Measurements from ENCODE around the gene THAP4. TPM values are rescaled to one million over a fixed set of nuclear protein-coding genes. Genes with fewer than 3 reads are reported as not detected.
A peak's percentile ranks its signal among the peaks of the same experiment; 100 is the strongest.

The THAP4 gene
- total and polyA plus RNA-seq, 2 of the 13 experiments (the other 11 are each of a cell fraction or from before 2014, with no cell fraction given) = 59.7 to 75.7 TPM

DNA sequence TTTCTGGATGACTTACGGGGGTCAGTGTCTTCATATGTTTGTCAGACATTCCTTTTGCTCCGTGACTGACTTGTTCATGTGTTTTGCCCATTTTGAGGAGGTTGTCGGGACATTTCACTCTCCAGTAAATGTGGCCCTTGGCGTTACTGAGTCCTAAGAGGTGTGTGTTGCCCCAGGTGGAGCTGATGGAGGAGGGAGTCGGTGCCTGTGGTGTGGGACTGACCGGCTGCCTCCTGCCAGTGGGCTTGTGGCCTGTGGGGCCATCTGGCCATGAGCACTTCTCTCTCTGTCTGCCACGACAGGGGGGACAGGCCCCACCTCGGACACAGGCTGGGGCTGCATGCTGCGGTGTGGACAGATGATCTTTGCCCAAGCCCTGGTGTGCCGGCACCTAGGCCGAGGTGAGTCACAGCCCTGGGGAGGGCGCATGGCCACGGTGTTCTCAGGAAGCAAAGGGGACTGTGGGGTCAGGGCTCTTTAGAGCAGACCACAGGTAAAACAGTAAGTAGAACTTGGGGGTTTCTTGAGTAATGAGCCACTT lies 16.3 kb upstream of the THAP4 start (continued):
- TF ChIP-seq HDAC2 (CRISPR knock-in tag; IDR thresholded peaks at IDR 0.05) = peak; percentile 95
- TF ChIP-seq, protein P1, sequence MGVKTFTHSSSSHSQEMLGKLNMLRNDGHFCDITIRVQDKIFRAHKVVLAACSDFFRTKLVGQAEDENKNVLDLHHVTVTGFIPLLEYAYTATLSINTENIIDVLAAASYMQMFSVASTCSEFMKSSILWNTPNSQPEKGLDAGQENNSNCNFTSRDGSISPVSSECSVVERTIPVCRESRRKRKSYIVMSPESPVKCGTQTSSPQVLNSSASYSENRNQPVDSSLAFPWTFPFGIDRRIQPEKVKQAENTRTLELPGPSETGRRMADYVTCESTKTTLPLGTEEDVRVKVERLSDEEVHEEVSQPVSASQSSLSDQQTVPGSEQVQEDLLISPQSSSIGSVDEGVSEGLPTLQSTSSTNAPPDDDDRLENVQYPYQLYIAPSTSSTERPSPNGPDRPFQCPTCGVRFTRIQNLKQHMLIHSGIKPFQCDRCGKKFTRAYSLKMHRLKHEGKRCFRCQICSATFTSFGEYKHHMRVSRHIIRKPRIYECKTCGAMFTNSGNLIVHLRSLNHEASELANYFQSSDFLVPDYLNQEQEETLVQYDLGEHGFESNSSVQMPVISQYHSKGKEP (CRISPR knock-in tag; IDR thresholded peaks at IDR 0.05) = no peak
- no peak for TF ChIP-seq SRSF4 (IDR thresholded peaks at IDR 0.05; ENCODE audit: low read depth, low read length, poor library complexity, severe bottlenecking)
- peak; percentile 54; the same call in 1 of the 2 replicates for TF ChIP-seq ZZZ3 (CRISPR knock-in tag; IDR thresholded peaks at IDR 0.05; ENCODE audit: borderline replicate concordance)
- TF ChIP-seq YEATS2 (CRISPR knock-in tag; IDR thresholded peaks at IDR 0.05; ENCODE audit: borderline replicate concordance) = peak; percentile 66; the same call in 1 of the 2 replicates
- TF ChIP-seq HNRNPUL1 (IDR thresholded peaks at IDR 0.05; ENCODE audit: low read depth, low read length) = no peak
- TF ChIP-seq KDM5A (IDR thresholded peaks at IDR 0.05; ENCODE audit: borderline replicate concordance, low read length) = no peak
- no peak for TF ChIP-seq ATAD3A (CRISPR knock-in tag; IDR thresholded peaks at IDR 0.05)
- TF ChIP-seq, protein P2, sequence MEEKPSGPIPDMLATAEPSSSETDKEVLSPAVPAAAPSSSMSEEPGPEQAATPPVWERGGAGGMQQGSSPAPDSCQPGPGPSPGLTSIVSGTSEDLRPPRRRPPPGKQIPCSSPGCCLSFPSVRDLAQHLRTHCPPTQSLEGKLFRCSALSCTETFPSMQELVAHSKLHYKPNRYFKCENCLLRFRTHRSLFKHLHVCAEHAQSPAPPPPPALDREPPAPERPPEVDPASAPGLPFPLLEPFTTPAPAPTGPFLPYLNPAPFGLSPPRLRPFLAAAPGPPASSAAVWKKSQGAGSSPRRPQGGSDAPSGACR (CRISPR knock-in tag; IDR thresholded peaks at IDR 0.05) = peak; percentile 93
- TF ChIP-seq, protein P3, sequence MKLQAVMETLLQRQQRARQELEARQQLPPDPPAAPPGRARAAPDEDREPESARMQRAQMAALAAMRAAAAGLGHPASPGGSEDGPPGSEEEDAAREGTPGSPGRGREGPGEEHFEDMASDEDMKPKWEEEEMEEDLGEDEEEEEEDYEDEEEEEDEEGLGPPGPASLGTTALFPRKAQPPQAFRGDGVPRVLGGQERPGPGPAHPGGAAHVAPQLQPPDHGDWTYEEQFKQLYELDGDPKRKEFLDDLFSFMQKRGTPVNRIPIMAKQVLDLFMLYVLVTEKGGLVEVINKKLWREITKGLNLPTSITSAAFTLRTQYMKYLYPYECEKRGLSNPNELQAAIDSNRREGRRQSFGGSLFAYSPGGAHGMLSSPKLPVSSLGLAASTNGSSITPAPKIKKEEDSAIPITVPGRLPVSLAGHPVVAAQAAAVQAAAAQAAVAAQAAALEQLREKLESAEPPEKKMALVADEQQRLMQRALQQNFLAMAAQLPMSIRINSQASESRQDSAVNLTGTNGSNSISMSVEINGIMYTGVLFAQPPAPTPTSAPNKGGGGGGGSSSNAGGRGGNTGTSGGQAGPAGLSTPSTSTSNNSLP (IDR thresholded peaks at IDR 0.05; ENCODE audit: low read depth, low read length) = no peak
- TF ChIP-seq HHEX (CRISPR knock-in tag; IDR thresholded peaks at IDR 0.05) = no peak
- TF ChIP-seq KLF13 (CRISPR knock-in tag; IDR thresholded peaks at IDR 0.05) = no peak
- no peak for TF ChIP-seq CCDC6 (CRISPR knock-in tag; IDR thresholded peaks at IDR 0.05)
- peak; percentile 42; the same call in 1 of the 2 replicates for TF ChIP-seq ZNF616 (CRISPR knock-in tag; IDR thresholded peaks at IDR 0.05; ENCODE audit: low read depth)
- no peak for TF ChIP-seq KLF9 (CRISPR knock-in tag; IDR thresholded peaks at IDR 0.05; ENCODE audit: low read depth)
- TF ChIP-seq PRPF4 (IDR thresholded peaks at IDR 0.05; ENCODE audit: low read depth, low read length, poor library complexity, severe bottlenecking) = no peak
- TF ChIP-seq ZSCAN29 (CRISPR knock-in tag; conservative IDR thresholded peaks at IDR 0.05) = 0 out of 2 replicates have a peak, but pooled peaks have one; percentile 82
- TF ChIP-seq, protein P4, sequence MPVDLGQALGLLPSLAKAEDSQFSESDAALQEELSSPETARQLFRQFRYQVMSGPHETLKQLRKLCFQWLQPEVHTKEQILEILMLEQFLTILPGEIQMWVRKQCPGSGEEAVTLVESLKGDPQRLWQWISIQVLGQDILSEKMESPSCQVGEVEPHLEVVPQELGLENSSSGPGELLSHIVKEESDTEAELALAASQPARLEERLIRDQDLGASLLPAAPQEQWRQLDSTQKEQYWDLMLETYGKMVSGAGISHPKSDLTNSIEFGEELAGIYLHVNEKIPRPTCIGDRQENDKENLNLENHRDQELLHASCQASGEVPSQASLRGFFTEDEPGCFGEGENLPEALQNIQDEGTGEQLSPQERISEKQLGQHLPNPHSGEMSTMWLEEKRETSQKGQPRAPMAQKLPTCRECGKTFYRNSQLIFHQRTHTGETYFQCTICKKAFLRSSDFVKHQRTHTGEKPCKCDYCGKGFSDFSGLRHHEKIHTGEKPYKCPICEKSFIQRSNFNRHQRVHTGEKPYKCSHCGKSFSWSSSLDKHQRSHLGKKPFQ (CRISPR knock-in tag; IDR thresholded peaks at IDR 0.05; ENCODE audit: insufficient replicate concordance) = peak; percentile 40
- no peak for TF ChIP-seq SYNCRIP (IDR thresholded peaks at IDR 0.05; ENCODE audit: insufficient read depth, low read depth, low read length)
- TF ChIP-seq, protein P5, sequence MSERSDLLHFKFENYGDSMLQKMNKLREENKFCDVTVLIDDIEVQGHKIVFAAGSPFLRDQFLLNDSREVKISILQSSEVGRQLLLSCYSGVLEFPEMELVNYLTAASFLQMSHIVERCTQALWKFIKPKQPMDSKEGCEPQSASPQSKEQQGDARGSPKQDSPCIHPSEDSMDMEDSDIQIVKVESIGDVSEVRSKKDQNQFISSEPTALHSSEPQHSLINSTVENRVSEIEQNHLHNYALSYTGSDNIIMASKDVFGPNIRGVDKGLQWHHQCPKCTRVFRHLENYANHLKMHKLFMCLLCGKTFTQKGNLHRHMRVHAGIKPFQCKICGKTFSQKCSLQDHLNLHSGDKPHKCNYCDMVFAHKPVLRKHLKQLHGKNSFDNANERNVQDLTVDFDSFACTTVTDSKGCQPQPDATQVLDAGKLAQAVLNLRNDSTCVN (CRISPR knock-in tag; IDR thresholded peaks at IDR 0.05; ENCODE audit: borderline replicate concordance) = peak; percentile 81; the same call in 1 of the 2 replicates
- TF ChIP-seq ZNF878 (CRISPR knock-in tag; IDR thresholded peaks at IDR 0.05) = no peak
